HG03439 (cell line): ENCODE measurements around the gene THEMIS.
"Not testable (repeated sequence)": the region's sequence is repeated elsewhere in the genome, so short reads cannot be mapped to it uniquely, and the experiment has no call there.

Experiments
- ATAC-seq: cut with Tn5 transposase; IDR thresholded peaks from one replicate; pipeline ENCODE4 v1.9.1; 2021; ENCODE audit warnings: mild to moderate bottlenecking, moderate library complexity; ENCODE audit not compliant: unreplicated experiment

Gene THEMIS, protein sequence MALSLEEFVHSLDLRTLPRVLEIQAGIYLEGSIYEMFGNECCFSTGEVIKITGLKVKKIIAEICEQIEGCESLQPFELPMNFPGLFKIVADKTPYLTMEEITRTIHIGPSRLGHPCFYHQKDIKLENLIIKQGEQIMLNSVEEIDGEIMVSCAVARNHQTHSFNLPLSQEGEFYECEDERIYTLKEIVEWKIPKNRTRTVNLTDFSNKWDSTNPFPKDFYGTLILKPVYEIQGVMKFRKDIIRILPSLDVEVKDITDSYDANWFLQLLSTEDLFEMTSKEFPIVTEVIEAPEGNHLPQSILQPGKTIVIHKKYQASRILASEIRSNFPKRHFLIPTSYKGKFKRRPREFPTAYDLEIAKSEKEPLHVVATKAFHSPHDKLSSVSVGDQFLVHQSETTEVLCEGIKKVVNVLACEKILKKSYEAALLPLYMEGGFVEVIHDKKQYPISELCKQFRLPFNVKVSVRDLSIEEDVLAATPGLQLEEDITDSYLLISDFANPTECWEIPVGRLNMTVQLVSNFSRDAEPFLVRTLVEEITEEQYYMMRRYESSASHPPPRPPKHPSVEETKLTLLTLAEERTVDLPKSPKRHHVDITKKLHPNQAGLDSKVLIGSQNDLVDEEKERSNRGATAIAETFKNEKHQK

DNA sequence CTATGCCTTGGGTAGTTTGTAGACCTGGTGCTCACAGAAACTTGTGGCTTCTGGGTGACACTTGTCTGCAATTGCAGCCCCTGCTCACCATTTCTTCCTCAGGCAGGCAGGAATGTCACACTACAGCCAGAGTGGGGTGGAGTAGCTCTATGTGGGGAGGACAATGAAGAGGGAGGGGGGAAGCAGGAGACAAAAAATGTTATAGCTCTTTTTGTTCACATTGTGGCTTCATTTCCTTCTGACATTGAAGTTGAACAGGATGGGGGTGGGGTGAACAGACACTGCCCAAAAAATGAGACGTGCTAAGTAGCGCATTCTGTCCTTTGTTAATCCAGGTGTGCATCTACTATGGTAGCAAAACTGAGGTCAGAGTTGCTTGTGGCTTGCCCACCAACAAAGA, at the start of gene THEMIS:
TSS of gene THEMIS (minus strand) at position 124 of the 400 bp plus-strand sequence. CDS start 126 bp downstream, outside the sequence.
- ATAC-seq = no peak

- no peak for ATAC-seq
Measured at GRCh38 chr6:127949251-127949650, 48.4 kb upstream of the THEMIS start.

DNA sequence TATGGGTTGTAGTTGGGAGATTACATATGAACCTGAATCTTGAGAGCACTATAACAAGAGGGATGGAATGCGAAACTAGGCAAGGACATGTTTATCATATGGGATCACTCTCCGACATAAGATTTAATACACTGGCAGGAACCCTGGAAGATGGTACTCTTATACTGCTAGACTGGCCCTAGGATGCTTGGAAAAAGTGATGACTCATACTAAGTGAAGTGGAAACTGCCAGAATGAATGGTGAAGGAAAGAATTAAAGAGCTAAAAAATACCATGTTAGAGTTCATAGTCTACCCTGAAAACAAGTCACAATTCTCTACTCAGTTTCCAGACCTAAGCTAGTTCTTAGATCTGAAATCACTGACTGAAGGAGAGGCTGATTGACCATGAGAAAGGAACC, 45.5 kb upstream of the THEMIS start:
- ATAC-seq = no peak

- no peak for ATAC-seq
Measured at GRCh38 chr6:127945434-127946097, 44.7 kb upstream of the THEMIS start.

- ATAC-seq = no peak
Measured at GRCh38 chr6:127941228-127941627, 40.4 kb upstream of the THEMIS start.

DNA sequence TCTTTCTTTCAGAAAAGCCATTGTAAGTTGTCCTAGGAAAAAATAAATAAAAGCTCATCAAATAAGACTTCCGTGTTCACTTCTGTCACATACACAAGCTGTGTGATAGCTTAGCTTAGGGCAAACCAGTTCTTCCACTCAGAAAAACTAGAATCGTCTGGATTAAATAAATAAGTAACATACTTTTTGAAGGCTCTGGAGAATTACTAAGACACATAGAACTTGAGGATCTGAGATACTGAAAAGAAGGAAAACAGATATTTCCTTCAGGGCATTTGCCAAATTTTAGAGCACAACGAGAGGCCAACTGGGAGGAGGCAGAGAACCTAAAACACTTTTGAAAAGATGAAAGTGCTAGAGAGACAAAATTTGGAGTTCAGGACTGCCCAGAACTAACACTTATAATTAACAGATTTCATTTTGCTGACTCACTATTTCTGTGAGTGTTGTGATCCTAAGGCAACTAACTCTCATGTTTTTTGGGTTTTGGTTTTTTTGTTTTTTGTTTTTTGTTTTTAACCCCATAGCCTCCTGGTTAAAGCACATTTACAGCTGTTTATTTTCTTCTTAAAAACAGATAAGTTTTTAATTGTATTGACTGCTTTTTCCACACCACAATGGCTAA, 38.7 kb upstream of the THEMIS start:
- no peak for ATAC-seq

- ATAC-seq = no peak
Measured at GRCh38 chr6:127938701-127939100, 37.8 kb upstream of the THEMIS start.

- ATAC-seq = no peak
Measured at GRCh38 chr6:127937747-127938146, 36.9 kb upstream of the THEMIS start.

DNA sequence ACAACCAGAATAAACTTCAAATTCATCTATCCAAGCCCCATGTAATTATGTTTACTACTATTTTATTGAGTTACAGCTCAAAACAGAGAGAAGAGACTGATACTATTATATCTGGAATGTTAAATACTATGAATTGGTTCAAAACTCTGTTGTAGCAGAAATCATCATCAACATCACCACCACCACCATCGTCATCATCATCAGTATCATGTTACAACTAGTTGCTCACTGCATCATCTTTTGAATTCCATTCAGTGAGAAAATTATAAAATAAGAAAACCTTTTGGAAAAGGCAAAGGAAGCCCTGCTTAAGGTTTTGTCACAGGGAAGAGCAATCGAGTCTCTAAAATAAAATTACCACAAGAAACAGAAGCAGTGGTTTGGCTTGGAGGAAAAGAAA, 36.2 kb upstream of the THEMIS start:
- no peak for ATAC-seq

- no peak for ATAC-seq
Measured at GRCh38 chr6:127934956-127935355, 34.1 kb upstream of the THEMIS start.

DNA sequence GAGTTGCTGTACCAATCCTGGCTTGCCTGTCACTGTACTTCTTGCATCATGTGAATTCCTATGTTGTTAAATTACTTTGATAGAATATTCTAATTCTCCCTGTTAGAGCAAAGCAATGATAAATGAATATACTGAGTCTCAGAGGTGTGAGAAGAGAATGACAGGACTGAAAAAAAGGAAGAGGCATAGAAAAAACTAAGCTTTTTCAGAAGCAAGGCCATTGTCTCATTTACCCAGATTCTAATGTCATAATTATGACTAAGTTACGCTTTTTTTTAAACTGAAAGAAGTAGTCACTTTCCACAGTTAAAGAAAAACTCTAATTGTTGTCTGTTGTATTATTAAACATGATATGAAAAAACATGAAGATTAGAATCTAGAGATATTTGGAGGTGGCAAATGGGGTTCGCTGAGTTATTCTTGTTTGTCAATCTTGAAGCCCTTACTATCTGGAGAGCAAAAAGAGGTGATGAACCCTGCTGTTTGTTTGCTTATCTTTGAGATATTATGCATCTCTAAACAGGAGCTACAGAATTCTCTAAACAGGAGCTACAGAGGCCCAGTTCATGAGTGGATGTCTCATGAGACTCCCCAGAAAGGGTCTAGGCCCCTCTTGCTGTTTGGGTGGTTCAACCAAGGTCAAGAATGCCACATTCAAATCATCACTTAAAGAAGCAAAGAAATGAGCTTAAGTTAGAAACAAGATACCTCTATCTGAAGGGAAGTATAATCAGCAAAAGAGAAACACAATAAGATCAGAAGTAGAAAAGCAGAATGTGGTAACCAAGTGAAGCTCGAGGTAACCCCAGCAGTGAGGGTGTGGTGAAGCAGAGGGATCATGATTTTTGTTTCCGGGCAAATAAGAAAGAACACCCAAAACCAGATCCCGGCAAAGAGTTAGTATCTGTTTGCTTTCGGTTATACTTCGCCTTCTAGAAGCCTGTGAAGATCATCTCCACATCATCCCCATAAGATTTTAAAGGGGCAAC, 33.3 kb upstream of the THEMIS start:
- no peak for ATAC-seq

DNA sequence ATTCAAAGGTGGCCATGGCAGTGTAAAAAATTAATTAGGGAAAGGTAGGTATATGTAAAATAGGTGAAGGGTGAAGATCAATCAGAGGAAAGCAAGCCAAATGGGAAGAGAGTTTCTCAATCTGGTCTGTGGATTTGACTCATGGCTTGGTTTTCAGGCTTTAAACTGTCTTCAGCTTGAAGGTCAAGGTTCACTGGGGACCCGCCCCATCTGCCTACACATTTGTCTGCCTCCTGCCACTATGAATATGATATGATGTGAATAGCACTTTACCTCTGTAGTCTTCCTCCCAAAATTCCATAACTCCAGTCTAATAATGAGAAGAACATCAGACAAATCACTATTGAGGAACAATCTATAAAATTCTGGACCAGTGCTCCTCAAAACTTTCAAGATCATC, 32.3 kb upstream of the THEMIS start:
- no peak for ATAC-seq

GRCh38 chr6:127932708-127933107, 31.9 kb upstream of the THEMIS start:
- no peak for ATAC-seq

- ATAC-seq = not testable (repeated sequence)
Measured at GRCh38 chr6:127926441-127926840, 25.6 kb upstream of the THEMIS start.

DNA sequence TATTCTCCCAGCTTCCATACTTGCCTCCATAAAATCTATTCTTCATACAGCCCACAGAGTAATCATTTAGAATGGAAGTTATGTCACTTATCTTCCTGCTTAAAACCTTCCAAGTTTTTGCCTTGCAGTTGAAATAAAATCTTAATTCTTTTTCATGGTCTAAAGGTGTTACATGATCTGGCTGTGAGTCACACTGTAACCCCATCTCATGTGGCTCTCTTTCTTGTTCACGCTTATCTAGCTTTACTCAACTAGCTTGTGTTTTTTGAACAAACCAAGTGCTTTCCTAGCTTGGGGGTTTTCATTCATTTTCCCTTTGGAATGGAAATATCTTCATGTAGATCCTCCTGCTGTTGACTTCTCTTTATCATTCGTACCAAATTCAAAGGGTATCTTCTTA, 23.6 kb upstream of the THEMIS start:
- ATAC-seq = no peak

DNA sequence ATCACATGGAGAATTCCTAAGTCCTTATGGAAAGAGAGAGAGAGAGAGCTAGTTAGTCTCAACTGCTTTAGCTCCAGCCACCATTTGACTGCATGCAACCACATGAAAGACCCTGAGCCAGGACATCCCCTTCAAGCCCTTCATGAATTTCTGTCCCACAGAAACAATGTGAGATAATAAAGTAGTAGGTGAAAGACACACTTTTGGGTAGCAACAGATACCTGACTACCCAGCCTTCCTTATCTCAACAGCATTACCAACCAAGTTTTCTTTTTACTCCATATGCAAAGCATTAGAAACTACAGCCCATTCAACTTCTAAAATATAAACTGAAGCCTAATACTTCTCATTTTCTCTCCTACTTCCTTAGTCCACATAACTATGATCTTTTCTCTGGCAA, 23.2 kb upstream of the THEMIS start:
- no peak for ATAC-seq

GRCh38 chr6:127923135-127923534, 22.3 kb upstream of the THEMIS start:
- ATAC-seq = no peak

GRCh38 chr6:127921982-127922381, 21.1 kb upstream of the THEMIS start:
- ATAC-seq = no peak

DNA sequence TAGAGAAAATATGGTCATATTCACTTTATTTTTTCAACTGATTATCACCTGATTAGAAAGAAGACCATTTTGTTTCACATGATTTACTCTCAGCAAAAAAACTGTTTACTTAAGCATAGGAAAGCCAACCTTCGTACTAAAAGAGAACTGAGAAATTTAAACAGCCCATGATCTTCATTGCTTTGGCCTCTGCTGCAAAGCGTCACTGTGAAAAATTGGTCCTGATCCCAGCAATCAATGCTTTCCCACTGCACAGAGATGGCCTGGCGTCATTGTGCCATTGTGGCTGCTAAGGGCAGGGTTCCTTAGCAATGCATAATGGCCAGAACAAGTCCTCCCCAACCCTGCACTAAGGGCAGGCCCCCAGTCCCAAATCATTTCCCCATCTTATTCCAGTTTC, 19.9 kb upstream of the THEMIS start:
- no peak for ATAC-seq
